Placental epithelial cell (primary cell): Measurements from ENCODE around the gene USP54. TPM values are rescaled to one million over a fixed set of nuclear protein-coding genes. Genes with fewer than 3 reads are reported as not detected.

Source experiments
- small RNA-seq: library from RNA; depleted of rRNA; stranded (forward); fragments of <200 nt; gene quantifications from one replicate; pipeline ENCODE3, GENCODE V24; 2012
- total RNA-seq: library from RNA; depleted of rRNA; stranded (reverse); fragments of >200 nt; gene quantifications from 2 replicates; pipeline ENCODE4 v1.2.3, GENCODE V29; 2012

The USP54 gene, protein sequence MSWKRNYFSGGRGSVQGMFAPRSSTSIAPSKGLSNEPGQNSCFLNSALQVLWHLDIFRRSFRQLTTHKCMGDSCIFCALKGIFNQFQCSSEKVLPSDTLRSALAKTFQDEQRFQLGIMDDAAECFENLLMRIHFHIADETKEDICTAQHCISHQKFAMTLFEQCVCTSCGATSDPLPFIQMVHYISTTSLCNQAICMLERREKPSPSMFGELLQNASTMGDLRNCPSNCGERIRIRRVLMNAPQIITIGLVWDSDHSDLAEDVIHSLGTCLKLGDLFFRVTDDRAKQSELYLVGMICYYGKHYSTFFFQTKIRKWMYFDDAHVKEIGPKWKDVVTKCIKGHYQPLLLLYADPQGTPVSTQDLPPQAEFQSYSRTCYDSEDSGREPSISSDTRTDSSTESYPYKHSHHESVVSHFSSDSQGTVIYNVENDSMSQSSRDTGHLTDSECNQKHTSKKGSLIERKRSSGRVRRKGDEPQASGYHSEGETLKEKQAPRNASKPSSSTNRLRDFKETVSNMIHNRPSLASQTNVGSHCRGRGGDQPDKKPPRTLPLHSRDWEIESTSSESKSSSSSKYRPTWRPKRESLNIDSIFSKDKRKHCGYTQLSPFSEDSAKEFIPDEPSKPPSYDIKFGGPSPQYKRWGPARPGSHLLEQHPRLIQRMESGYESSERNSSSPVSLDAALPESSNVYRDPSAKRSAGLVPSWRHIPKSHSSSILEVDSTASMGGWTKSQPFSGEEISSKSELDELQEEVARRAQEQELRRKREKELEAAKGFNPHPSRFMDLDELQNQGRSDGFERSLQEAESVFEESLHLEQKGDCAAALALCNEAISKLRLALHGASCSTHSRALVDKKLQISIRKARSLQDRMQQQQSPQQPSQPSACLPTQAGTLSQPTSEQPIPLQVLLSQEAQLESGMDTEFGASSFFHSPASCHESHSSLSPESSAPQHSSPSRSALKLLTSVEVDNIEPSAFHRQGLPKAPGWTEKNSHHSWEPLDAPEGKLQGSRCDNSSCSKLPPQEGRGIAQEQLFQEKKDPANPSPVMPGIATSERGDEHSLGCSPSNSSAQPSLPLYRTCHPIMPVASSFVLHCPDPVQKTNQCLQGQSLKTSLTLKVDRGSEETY (N-terminal part only)
- total RNA-seq, result 7.9 and 8.5 TPM in 2 replicates

DNA sequence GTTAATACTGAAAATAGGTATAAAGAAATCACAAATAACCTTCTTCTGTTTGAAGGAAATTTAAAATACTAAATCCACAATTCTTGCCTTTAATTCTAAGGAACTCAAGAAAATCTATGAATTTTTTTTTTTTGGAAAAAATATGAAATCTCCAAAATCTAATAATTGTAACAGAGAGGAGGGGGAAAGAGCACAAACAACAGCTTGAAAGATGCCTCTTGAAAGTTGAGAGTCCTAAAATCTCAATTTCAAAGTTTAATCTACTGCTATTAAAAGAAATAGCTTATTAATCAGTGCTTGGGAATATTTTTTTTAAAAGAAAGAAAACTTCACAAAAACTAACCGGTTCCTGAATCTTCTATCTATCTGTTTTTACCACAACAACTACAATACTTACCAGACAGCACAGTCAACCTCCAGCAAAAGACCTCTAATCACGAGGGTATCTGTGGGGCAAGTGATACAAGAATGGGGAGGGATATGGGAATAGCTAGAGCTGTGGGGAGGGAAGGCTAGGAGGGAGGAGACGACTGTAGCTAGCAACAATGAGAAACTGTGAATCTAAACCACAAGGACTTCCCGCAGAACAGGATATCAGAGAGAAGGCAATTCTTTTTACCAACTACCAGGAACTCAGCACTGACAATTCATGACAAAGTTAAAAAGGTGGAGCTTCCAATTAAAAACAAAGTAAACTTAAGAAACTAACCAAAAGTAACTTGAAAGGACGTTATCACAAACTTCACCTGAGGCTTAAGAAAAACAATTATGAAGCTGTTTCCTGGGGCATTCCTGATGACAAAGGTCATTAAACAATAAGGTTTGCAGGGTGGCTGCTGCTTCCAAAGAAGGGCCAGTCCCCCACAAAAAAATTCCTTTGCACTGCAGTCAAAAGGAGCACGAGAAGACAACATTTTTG, at the start of gene USP54:
USP54 (minus strand) TSS at position 462 of the 919 bp plus-strand sequence. CDS start 15,684 bp downstream, outside the sequence.

DNA sequence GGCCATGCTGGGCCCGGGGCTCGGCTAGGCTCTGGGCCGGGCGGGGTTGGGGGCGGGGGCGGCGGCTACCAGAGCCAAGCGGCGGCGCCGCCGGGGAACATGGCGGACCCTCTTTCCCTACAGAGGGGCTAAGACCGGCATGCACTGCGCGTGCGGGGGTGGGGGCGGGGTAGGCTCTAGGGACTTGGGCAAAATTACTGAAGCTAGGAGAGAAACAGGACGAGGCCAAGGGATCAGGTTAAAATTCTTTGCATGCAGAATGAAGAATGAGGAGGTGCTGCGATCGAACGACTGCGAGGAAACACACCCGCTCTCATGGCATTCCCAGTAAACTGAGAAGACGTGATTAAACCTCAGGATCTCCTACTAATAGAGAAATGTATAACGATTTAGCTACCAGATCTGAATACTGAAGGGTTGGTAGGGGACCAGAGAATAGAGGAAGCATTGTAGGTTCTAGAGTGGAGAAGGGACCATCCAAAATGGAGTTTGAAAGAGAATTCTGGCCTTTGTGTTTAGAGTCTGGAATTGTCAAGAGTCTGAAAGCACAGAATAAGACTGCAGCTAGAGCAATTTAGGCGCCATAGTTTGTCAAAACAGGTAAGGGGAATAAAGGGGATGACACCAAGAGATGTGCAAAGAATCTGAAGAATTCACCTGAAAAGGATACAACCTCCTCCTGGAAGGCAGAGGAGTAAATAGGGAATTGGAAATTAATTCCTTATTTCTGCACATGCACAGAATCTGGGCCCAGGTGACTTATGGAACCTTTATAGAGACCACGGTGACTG, 95.1 kb downstream of the USP54 start, which contains the start of gene PPP3CB:
PPP3CB (minus strand) TSS at position 141 of the 791 bp plus-strand sequence; CDS start at position 6, 135 bp downstream.

Small RNAs within 50 kb of the gene (small RNA-seq; reads per million reads assigned to genes)
- not detected for gene RNU6-883P

Other genes with a start within 250 kb of the USP54 start
- gene CFAP70, start 232.5 kb downstream of the USP54 start, total RNA-seq, result 0.76 and 5.9 TPM in 2 replicates
- 41.2 and 80.4 TPM in 2 replicates for gene ANXA7, start 177.3 kb downstream of the USP54 start, total RNA-seq
- 1.1 and 1.6 TPM in 2 replicates for gene MSS51, start 157.8 kb downstream of the USP54 start, total RNA-seq
- 20.3 and 22.8 TPM in 2 replicates for gene PPP3CB, start 95.3 kb downstream of the USP54 start, total RNA-seq
- 0.43 and 0.79 TPM in 2 replicates for gene MYOZ1, start 50.1 kb upstream of the USP54 start, total RNA-seq
- under 0.01 TPM in 1 of 2 replicates, not detected in the other for gene SYNPO2L, start 64.7 kb upstream of the USP54 start, total RNA-seq
- gene AGAP5, start 106.8 kb upstream of the USP54 start, total RNA-seq, result 2.7 and 4.9 TPM in 2 replicates
- 56.1 and 94.3 TPM in 2 replicates for gene SEC24C, start 153.0 kb upstream of the USP54 start, total RNA-seq
- 13.6 and 16.5 TPM in 2 replicates for gene CHCHD1, start 190.7 kb upstream of the USP54 start, total RNA-seq
- 85.6 and 122 TPM in 2 replicates for gene ZSWIM8, start 194.3 kb upstream of the USP54 start, total RNA-seq
- 12.5 and 16.1 TPM in 2 replicates for gene NDST2, start 220.3 kb upstream of the USP54 start, total RNA-seq